Spleen (tissue), 7 donors: ENCODE data around the gene HOXD13.

Experiments
- CTCF ChIP-seq, 11 experiments: fragments of 200-600 bp in 7 of 11; fragments of 450-650 bp in 4 of 11; sonication (generic) in 4 of 11; IDR thresholded peaks in 8 of 11; conservative IDR thresholded peaks in 3 of 11; 1 replicate in 7 of 11; 2 replicates in 4 of 11; pipeline versions ENCODE4 v1.4.0 to v1.8.0; 2016 to 2021; ENCODE audit warnings: antibody characterized with exemption in 11 of 11, inconsistent platforms in 4 of 11, mild to moderate bottlenecking in 1 of 11
- POLR2A ChIP-seq, 3 donors: fragments of 450-650 bp; IDR thresholded peaks; one replicate each; pipeline ENCODE4 v1.5.1; 2017; ENCODE audit warnings: antibody characterized with exemption in 3 of 3, mild to moderate bottlenecking in 1 of 3
- donor health status: DM: no; HTN: no; CAD: no; lungs with moderate emphysema.
- donor health status: DM: no; HTN: no; CAD: no.
- donor health status: DM: no; HTN: no; CAD: no.

- no peak for TF ChIP-seq CTCF (IDR thresholded peaks at IDR 0.05 in 8 of 11, conservative IDR thresholded peaks at IDR 0.05 in 3 of 11)
- TF ChIP-seq POLR2A (IDR thresholded peaks at IDR 0.05): no peak
Measured at GRCh38 chr2:176084611-176085119, 7.9 kb upstream of the HOXD13 start.
